ENCODE results near the gene TPM3. TPM values are rescaled to one million over a fixed set of nuclear protein-coding genes. Genes with fewer than 3 reads are reported as not detected.

Gene TPM3
- total RNA-seq, result 248 to 259 TPM (median 256 TPM) in 3 replicates
- long read RNA-seq, full-length matches to known transcripts, result 443 of 498 reads
- long read RNA-seq, partial matches to known transcripts, result 5 of 498 reads
- long read RNA-seq, other reads (novel, unspliced or antisense), result 50 of 498 reads

GRCh38 chr1:154191990-154192461, at the start of gene TPM3:
TPM3 (minus strand) TSS chr1:154192100; CDS start chr1:154192018, 82 bp downstream.
- Mint-ChIP-seq H3K27me3 (ENCODE audit: low read depth) (peaks cover 35% of the 10 kb centered on the region), H3K4me3 (ENCODE audit: unreplicated experiment) (no peak within 1 kb of the TSS), H3K36me3 (ENCODE audit: low read depth) (no peaks in the 10 kb centered on the region), H3K27ac (ENCODE audit: unreplicated experiment) (no peak within 1 kb of the TSS), H3K9me3 (ENCODE audit: low read depth) (no peaks in the 10 kb centered on the region), H3K4me1 (ENCODE audit: low read depth) (peaks cover 11% of the 10 kb centered on the region)
- TF ChIP-seq CTCF (IDR thresholded peaks at IDR 0.05), result no peak
- no peak for DNase-seq (ENCODE audit: low spot score)

GRCh38 chr1:154240294-154240833, 48.5 kb upstream of the TPM3 start:
- TF ChIP-seq CTCF (IDR thresholded peaks at IDR 0.05), result no peak
- Mint-ChIP-seq H3K4me1 (ENCODE audit: low read depth) (peaks cover 5% of the 10 kb centered on the region), H3K36me3 (ENCODE audit: low read depth) (peaks cover 47% of the 10 kb centered on the region), H3K27ac (ENCODE audit: unreplicated experiment) (no peak overlapping the region), H3K9me3 (ENCODE audit: low read depth) (no peaks in the 10 kb centered on the region), H3K27me3 (ENCODE audit: low read depth) (no peaks in the 10 kb centered on the region), H3K4me3 (ENCODE audit: unreplicated experiment) (no peak overlapping the region)
- no peak for DNase-seq (ENCODE audit: low spot score)

GRCh38 chr1:154239491-154239890, 47.6 kb upstream of the TPM3 start:
- Mint-ChIP-seq H3K4me1 (ENCODE audit: low read depth) (peaks cover 5% of the 10 kb centered on the region), H3K36me3 (ENCODE audit: low read depth) (peaks cover 53% of the 10 kb centered on the region), H3K27ac (ENCODE audit: unreplicated experiment) (peak overlapping the region; percentile 43), H3K4me3 (ENCODE audit: unreplicated experiment) (no peak overlapping the region), H3K9me3 (ENCODE audit: low read depth) (no peaks in the 10 kb centered on the region), H3K27me3 (ENCODE audit: low read depth) (no peaks in the 10 kb centered on the region)
- no peak for TF ChIP-seq CTCF (IDR thresholded peaks at IDR 0.05)
- no peak for DNase-seq (ENCODE audit: low spot score)

- TF ChIP-seq CTCF (IDR thresholded peaks at IDR 0.05), result no peak
- no peak for DNase-seq (ENCODE audit: low spot score)
- peak overlapping the region; percentile 39 for H3K27ac Mint-ChIP-seq (ENCODE audit: unreplicated experiment)
- no peak overlapping the region for H3K4me3 Mint-ChIP-seq (ENCODE audit: unreplicated experiment)
- peaks cover 5% of the 10 kb centered on the region for H3K4me1 Mint-ChIP-seq (ENCODE audit: low read depth)
- peaks cover 47% of the 10 kb centered on the region for H3K36me3 Mint-ChIP-seq (ENCODE audit: low read depth)
- H3K27me3 Mint-ChIP-seq (ENCODE audit: low read depth), result no peaks in the 10 kb centered on the region
- H3K9me3 Mint-ChIP-seq (ENCODE audit: low read depth), result no peaks in the 10 kb centered on the region
These were observed 46.1 kb upstream of the TPM3 start for GRCh38 chr1:154237880-154238506.

- Mint-ChIP-seq H3K36me3 (ENCODE audit: low read depth) (peaks cover 46% of the 10 kb centered on the region), H3K27me3 (ENCODE audit: low read depth) (no peaks in the 10 kb centered on the region), H3K9me3 (ENCODE audit: low read depth) (no peaks in the 10 kb centered on the region), H3K27ac (ENCODE audit: unreplicated experiment) (peak overlapping the region; percentile 17), H3K4me1 (ENCODE audit: low read depth) (peaks cover 5% of the 10 kb centered on the region), H3K4me3 (ENCODE audit: unreplicated experiment) (no peak overlapping the region)
- DNase-seq (ENCODE audit: low spot score), result no peak
- TF ChIP-seq CTCF (IDR thresholded peaks at IDR 0.05), result no peak
These were observed 45.5 kb upstream of the TPM3 start for GRCh38 chr1:154237435-154237834.

Measured in chondrocyte (in vitro differentiated cells).